ENCODE measurements around the gene DYSF.

- TF ChIP-seq CTCF (conservative IDR thresholded peaks at IDR 0.05; ENCODE audit: low read length) (no peak), EZH2phosphoT487 (IDR thresholded peaks at IDR 0.05; ENCODE audit: borderline replicate concordance) (no peak)
These were observed 266.3 kb downstream of the DYSF start for GRCh38 chr2:71719520-71720282.
